ENCODE measurements around the gene TEX101.

Gene TEX101

GRCh38 chr19:43465468-43466120, 50.9 kb downstream of the TEX101 start, which contains the start of gene LYPD3:
LYPD3 (minus strand) TSS chr19:43465608; CDS start chr19:43465571, 37 bp downstream.
- ChIA-PET CTCF (no interaction called here), POLR2A (interaction anchor here (1.0 kb wide), 1 partner anchor 38 kb away, joined by 4 read pairs; no protein-coding TSS in a partner anchor)
- no peak for TF ChIP-seq FOXK2 (IDR thresholded peaks at IDR 0.05)
- no peak for TF ChIP-seq PKNOX1 (IDR thresholded peaks at IDR 0.05)
- no peak for TF ChIP-seq BHLHE40 (IDR thresholded peaks at IDR 0.05; ENCODE audit: borderline replicate concordance)
- TF ChIP-seq SUZ12 (IDR thresholded peaks at IDR 0.05), result no peak
- no peak for TF ChIP-seq FOXA1 (IDR thresholded peaks at IDR 0.05)
- no peak for TF ChIP-seq HDGF (IDR thresholded peaks at IDR 0.05; ENCODE audit: borderline replicate concordance)
- TF ChIP-seq CTBP1 (IDR thresholded peaks at IDR 0.05; ENCODE audit: borderline replicate concordance), result no peak
- no peak for TF ChIP-seq ELF4 (IDR thresholded peaks at IDR 0.05)
- TF ChIP-seq SP1 (IDR thresholded peaks at IDR 0.05), result no peak
- TF ChIP-seq LEF1 (IDR thresholded peaks at IDR 0.05; ENCODE audit: borderline replicate concordance), result no peak
- no peak for TF ChIP-seq ZNF384 (IDR thresholded peaks at IDR 0.05)
- TF ChIP-seq NFRKB (IDR thresholded peaks at IDR 0.05), result no peak
- no peak for DNase-seq (ENCODE audit: extremely low spot score)

- DNase-seq (ENCODE audit: extremely low spot score), result no peak
- TF ChIP-seq TARDBP (IDR thresholded peaks at IDR 0.05) (no peak), BHLHE40 (IDR thresholded peaks at IDR 0.05; ENCODE audit: borderline replicate concordance) (no peak), LEF1 (IDR thresholded peaks at IDR 0.05; ENCODE audit: borderline replicate concordance) (no peak), SP1 (IDR thresholded peaks at IDR 0.05) (no peak), PKNOX1 (IDR thresholded peaks at IDR 0.05) (no peak), ARNT (IDR thresholded peaks at IDR 0.05) (no peak), FOXK2 (IDR thresholded peaks at IDR 0.05) (no peak), SUZ12 (IDR thresholded peaks at IDR 0.05) (no peak)
- CTCF ChIA-PET, result no interaction called here
- POLR2A ChIA-PET, result interaction anchor here (1.0 kb wide), 1 partner anchor 37 kb away, joined by 4 read pairs; no protein-coding TSS in a partner anchor
Measured at GRCh38 chr19:43466793-43467192, 52.1 kb downstream of the TEX101 start.

GRCh38 chr19:43467276-43467675, 52.6 kb downstream of the TEX101 start:
- TF ChIP-seq L3MBTL2 (conservative IDR thresholded peaks at IDR 0.05), result no peak
- no peak for TF ChIP-seq SUZ12 (IDR thresholded peaks at IDR 0.05)
- TF ChIP-seq FOXA1 (IDR thresholded peaks at IDR 0.05), result no peak
- no peak for TF ChIP-seq CTBP1 (IDR thresholded peaks at IDR 0.05; ENCODE audit: borderline replicate concordance)
- TF ChIP-seq FOXK2 (IDR thresholded peaks at IDR 0.05), result no peak
- no peak for TF ChIP-seq NFRKB (IDR thresholded peaks at IDR 0.05)
- no peak for TF ChIP-seq TARDBP (IDR thresholded peaks at IDR 0.05)
- no peak for TF ChIP-seq PKNOX1 (IDR thresholded peaks at IDR 0.05)
- TF ChIP-seq ARNT (IDR thresholded peaks at IDR 0.05), result no peak
- TF ChIP-seq ELF4 (IDR thresholded peaks at IDR 0.05), result no peak
- no peak for TF ChIP-seq ZNF384 (IDR thresholded peaks at IDR 0.05)
- no peak for TF ChIP-seq LEF1 (IDR thresholded peaks at IDR 0.05; ENCODE audit: borderline replicate concordance)
- no peak for TF ChIP-seq SP1 (IDR thresholded peaks at IDR 0.05)
- no peak for TF ChIP-seq HDGF (IDR thresholded peaks at IDR 0.05; ENCODE audit: borderline replicate concordance)
- no peak for TF ChIP-seq BHLHE40 (IDR thresholded peaks at IDR 0.05; ENCODE audit: borderline replicate concordance)
- no peak for TF ChIP-seq FOXM1 (IDR thresholded peaks at IDR 0.05; ENCODE audit: borderline replicate concordance)
- DNase-seq (ENCODE audit: extremely low spot score), result no peak
- CTCF ChIA-PET, result no interaction called here
- POLR2A ChIA-PET, result no interaction called here

GRCh38 chr19:43467730-43468129, 53.0 kb downstream of the TEX101 start:
- TF ChIP-seq BHLHE40 (IDR thresholded peaks at IDR 0.05; ENCODE audit: borderline replicate concordance) (no peak), FOXM1 (IDR thresholded peaks at IDR 0.05; ENCODE audit: borderline replicate concordance) (no peak), TARDBP (IDR thresholded peaks at IDR 0.05) (no peak), LEF1 (IDR thresholded peaks at IDR 0.05; ENCODE audit: borderline replicate concordance) (no peak), FOXK2 (IDR thresholded peaks at IDR 0.05) (no peak), NFRKB (IDR thresholded peaks at IDR 0.05) (no peak), FOXA1 (IDR thresholded peaks at IDR 0.05) (no peak), PKNOX1 (IDR thresholded peaks at IDR 0.05) (no peak), ZNF384 (IDR thresholded peaks at IDR 0.05) (no peak), ARNT (IDR thresholded peaks at IDR 0.05) (no peak), HDGF (IDR thresholded peaks at IDR 0.05; ENCODE audit: borderline replicate concordance) (no peak), SP1 (IDR thresholded peaks at IDR 0.05) (no peak), L3MBTL2 (conservative IDR thresholded peaks at IDR 0.05) (no peak), ELF4 (IDR thresholded peaks at IDR 0.05) (no peak)
- ChIA-PET POLR2A (no interaction called here), CTCF (no interaction called here)
- no peak for DNase-seq (ENCODE audit: extremely low spot score)
